ENCODE results near the gene TRIM28. TPM values are rescaled to one million over a fixed set of nuclear protein-coding genes. Genes with fewer than 3 reads are reported as not detected.

Gene TRIM28
- total and polyA plus RNA-seq, 9 of the 15 experiments (the other 6 are each of a cell fraction or from before 2014, with no cell fraction given) = 12.1 to 797 (median 490) TPM

DNA sequence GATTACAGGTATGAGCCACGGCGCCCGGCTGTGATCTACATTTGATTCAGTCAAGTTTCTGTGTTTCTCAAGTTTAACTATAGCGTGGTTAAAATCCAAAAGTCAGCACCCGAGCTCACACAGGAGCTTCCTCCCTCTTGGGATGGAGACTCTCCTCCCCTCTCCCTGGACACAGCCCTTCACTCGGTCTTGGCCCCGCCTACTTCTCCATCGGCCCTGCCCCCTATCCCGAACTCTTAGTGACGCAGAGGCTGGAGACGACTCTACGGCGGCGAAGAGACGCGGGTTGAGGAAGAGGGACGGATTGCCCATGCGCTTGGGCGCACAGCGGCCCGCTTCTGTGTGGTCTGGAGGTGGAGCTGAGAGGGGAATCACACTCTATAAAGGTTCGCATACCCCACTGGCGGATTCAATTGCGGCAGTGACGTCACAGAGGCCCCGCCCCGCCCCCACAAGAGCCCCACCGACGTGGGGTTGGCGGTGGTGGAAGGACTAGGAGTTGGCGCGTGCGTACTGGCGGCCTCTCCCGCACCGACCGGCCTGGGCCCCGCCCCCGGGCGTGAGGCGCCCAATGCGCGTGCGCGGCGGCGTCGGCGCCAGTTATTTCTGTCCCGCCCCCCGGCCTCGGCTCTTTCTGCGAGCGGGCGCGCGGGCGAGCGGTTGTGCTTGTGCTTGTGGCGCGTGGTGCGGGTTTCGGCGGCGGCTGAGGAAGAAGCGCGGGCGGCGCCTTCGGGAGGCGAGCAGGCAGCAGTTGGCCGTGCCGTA is at the start of gene TRIM28 (continued):
- TF ChIP-seq IRF2 (CRISPR knock-in tag; IDR thresholded peaks at IDR 0.05) (no peak), ZNF76 (CRISPR knock-in tag; IDR thresholded peaks at IDR 0.05; ENCODE audit: borderline replicate concordance) (0 out of 2 replicates have a peak, but pooled peaks have one; percentile 34), MIER1 (IDR thresholded peaks at IDR 0.05; ENCODE audit: low read depth) (no peak), SRSF7 (optimal IDR thresholded peaks at IDR 0.05; ENCODE audit: low read depth, low read length) (no peak), MTF1 (CRISPR knock-in tag; IDR thresholded peaks at IDR 0.05; ENCODE audit: borderline replicate concordance) (no peak), EHMT2 (IDR thresholded peaks at IDR 0.05) (no peak), ZNF184 (CRISPR knock-in tag; IDR thresholded peaks at IDR 0.05) (no peak), CREB1 (IDR thresholded peaks at IDR 0.05) (peak; percentile 88), CREB1 (CRISPR knock-in tag; IDR thresholded peaks at IDR 0.05) (peak; percentile 95), ETV6 (IDR thresholded peaks at IDR 0.05; ENCODE audit: borderline replicate concordance in 1 of 2, low read depth in 2 of 2, low read length in 1 of 2) (no peak), ETV6 (CRISPR knock-in tag; IDR thresholded peaks at IDR 0.05; ENCODE audit: borderline replicate concordance) (no peak), BRCA1 (IDR thresholded peaks at IDR 0.05) (no peak), BRCA1 (CRISPR knock-in tag; IDR thresholded peaks at IDR 0.05) (no peak), ZNF57 (CRISPR knock-in tag; IDR thresholded peaks at IDR 0.05) (no peak), NR3C1 (CRISPR knock-in tag; IDR thresholded peaks at IDR 0.05) (no peak), RUNX1 (IDR thresholded peaks at IDR 0.05; ENCODE audit: low read depth) (no peak), OTX1 (CRISPR knock-in tag; IDR thresholded peaks at IDR 0.05) (no peak), CHD2 (IDR thresholded peaks at IDR 0.05; ENCODE audit: low read depth, low read length) (peak; percentile 26; the same call in 1 of the 2 replicates), PTTG1 (tag; IDR thresholded peaks at IDR 0.05; ENCODE audit: low read depth) (no peak), ZNF324 (CRISPR knock-in tag; IDR thresholded peaks at IDR 0.05) (no peak)
- TF ChIP-seq, protein P1, sequence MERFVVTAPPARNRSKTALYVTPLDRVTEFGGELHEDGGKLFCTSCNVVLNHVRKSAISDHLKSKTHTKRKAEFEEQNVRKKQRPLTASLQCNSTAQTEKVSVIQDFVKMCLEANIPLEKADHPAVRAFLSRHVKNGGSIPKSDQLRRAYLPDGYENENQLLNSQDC (CRISPR knock-in tag; IDR thresholded peaks at IDR 0.05) = peak; percentile 97
- TF ChIP-seq, protein P2, sequence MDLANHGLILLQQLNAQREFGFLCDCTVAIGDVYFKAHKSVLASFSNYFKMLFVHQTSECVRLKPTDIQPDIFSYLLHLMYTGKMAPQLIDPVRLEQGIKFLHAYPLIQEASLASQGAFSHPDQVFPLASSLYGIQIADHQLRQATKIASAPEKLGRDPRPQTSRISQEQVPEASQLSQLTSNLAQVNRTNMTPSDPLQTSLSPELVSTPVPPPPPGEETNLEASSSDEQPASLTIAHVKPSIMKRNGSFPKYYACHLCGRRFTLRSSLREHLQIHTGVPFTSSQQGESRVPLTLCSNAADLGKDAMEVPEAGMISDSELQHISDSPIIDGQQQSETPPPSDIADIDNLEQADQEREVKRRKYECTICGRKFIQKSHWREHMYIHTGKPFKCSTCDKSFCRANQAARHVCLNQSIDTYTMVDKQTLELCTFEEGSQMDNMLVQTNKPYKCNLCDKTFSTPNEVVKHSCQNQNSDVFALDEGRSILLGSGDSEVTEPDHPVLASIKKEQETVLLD (IDR thresholded peaks at IDR 0.05) = peak; percentile 84
- TF ChIP-seq, protein P3, sequence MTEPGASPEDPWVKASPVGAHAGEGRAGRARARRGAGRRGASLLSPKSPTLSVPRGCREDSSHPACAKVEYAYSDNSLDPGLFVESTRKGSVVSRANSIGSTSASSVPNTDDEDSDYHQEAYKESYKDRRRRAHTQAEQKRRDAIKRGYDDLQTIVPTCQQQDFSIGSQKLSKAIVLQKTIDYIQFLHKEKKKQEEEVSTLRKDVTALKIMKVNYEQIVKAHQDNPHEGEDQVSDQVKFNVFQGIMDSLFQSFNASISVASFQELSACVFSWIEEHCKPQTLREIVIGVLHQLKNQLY (CRISPR knock-in tag; conservative IDR thresholded peaks at IDR 0.05) = no peak
- TF ChIP-seq, protein P4, sequence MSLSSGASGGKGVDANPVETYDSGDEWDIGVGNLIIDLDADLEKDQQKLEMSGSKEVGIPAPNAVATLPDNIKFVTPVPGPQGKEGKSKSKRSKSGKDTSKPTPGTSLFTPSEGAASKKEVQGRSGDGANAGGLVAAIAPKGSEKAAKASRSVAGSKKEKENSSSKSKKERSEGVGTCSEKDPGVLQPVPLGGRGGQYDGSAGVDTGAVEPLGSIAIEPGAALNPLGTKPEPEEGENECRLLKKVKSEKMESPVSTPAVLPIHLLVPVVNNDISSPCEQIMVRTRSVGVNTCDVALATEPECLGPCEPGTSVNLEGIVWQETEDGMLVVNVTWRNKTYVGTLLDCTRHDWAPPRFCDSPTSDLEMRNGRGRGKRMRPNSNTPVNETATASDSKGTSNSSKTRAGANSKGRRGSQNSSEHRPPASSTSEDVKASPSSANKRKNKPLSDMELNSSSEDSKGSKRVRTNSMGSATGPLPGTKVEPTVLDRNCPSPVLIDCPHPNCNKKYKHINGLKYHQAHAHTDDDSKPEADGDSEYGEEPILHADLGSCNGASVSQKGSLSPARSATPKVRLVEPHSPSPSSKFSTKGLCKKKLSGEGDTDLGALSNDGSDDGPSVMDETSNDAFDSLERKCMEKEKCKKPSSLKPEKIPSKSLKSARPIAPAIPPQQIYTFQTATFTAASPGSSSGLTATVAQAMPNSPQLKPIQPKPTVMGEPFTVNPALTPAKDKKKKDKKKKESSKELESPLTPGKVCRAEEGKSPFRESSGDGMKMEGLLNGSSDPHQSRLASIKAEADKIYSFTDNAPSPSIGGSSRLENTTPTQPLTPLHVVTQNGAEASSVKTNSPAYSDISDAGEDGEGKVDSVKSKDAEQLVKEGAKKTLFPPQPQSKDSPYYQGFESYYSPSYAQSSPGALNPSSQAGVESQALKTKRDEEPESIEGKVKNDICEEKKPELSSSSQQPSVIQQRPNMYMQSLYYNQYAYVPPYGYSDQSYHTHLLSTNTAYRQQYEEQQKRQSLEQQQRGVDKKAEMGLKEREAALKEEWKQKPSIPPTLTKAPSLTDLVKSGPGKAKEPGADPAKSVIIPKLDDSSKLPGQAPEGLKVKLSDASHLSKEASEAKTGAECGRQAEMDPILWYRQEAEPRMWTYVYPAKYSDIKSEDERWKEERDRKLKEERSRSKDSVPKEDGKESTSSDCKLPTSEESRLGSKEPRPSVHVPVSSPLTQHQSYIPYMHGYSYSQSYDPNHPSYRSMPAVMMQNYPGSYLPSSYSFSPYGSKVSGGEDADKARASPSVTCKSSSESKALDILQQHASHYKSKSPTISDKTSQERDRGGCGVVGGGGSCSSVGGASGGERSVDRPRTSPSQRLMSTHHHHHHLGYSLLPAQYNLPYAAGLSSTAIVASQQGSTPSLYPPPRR (CRISPR knock-in tag; IDR thresholded peaks at IDR 0.05; ENCODE audit: borderline replicate concordance) = no peak

Data from K562 (cell line).